DOHH2 (cell line): ENCODE data around the gene LMOD3.
A peak's percentile ranks its signal among the peaks of the same experiment; 100 is the strongest.

ENCODE experiments used
- H3F3A ChIP-seq: fragments of 200-600 bp; sonication (generic), shearing (Covaris generic); 2 replicates; pipeline ENCODE4 v1.6.0; 2016; ENCODE audit warnings: antibody characterized with exemption, mild to moderate bottlenecking; ENCODE audit not compliant: control insufficient read depth, insufficient read depth
- H3K27ac ChIP-seq: fragments of 200-600 bp; sonication (generic); 2 replicates; pipeline ENCODE4 v1.5.1; 2014; ENCODE audit warnings: low read depth, mild to moderate bottlenecking, low read length, moderate library complexity
- H3K27me3 ChIP-seq: fragments of 200-600 bp; sonication (generic); 2 replicates; pipeline ENCODE4 v1.6.1; 2014; ENCODE audit warnings: mild to moderate bottlenecking, low read length, mixed read lengths; ENCODE audit not compliant: control insufficient read depth
- H3K36me3 ChIP-seq: fragments of 200-600 bp; sonication (generic); 2 replicates; pipeline ENCODE4 v1.6.1; 2014; ENCODE audit warnings: mild to moderate bottlenecking, low read length, moderate library complexity, mixed read lengths; ENCODE audit not compliant: control insufficient read depth
- H3K4me1 ChIP-seq: fragments of 200-600 bp; sonication (generic); 2 replicates; pipeline ENCODE4 v1.6.1; 2014; ENCODE audit warnings: mild to moderate bottlenecking, low read length, mixed read lengths; ENCODE audit not compliant: control insufficient read depth
- H3K4me2 ChIP-seq: fragments of 200-600 bp; sonication (generic); 2 replicates; pipeline ENCODE4 v1.6.0; 2014; ENCODE audit warnings: mild to moderate bottlenecking, low read length, moderate library complexity
- H3K4me3 ChIP-seq: fragments of 200-600 bp; sonication (generic); 2 replicates; pipeline ENCODE4 v1.5.1; 2014; ENCODE audit warnings: mild to moderate bottlenecking, low read length, mixed read lengths
- H3K79me2 ChIP-seq: fragments of 200-600 bp; sonication (generic); 2 replicates; pipeline ENCODE4 v1.6.1; 2014; ENCODE audit warnings: mild to moderate bottlenecking, low read length, mixed read lengths; ENCODE audit not compliant: control insufficient read depth
- H3K9me2 ChIP-seq: fragments of 200-600 bp; sonication (generic); replicated peaks from 2 replicates; pipeline ENCODE4 v1.6.1; 2014; ENCODE audit warnings: mild to moderate bottlenecking, low read length, mixed read lengths; ENCODE audit not compliant: control insufficient read depth
- H3K9me3 ChIP-seq: fragments of 200-600 bp; sonication (generic); 2 replicates; pipeline ENCODE4 v1.6.1; 2014; ENCODE audit warnings: antibody characterized with exemption, low read length, mixed read lengths; ENCODE audit not compliant: control insufficient read depth, insufficient read depth
- H4K20me1 ChIP-seq: fragments of 200-600 bp; sonication (generic); 2 replicates; pipeline ENCODE4 v1.6.0; 2014; ENCODE audit warnings: low read depth, mild to moderate bottlenecking, antibody characterized with exemption, low read length, moderate library complexity; ENCODE audit not compliant: control insufficient read depth, insufficient read depth
- EZH2phosphoT487 ChIP-seq: fragments of 200-600 bp; sonication (generic); IDR thresholded peaks from 2 replicates; pipeline ENCODE4 v1.6.1; 2017; ENCODE audit warnings: borderline replicate concordance, mild to moderate bottlenecking, antibody characterized with exemption, low read length, moderate library complexity, mixed read lengths
- TF ChIP-seq, protein P1 (sequence below): fragments of 200-600 bp; sonication (generic); IDR thresholded peaks from one replicate; pipeline ENCODE4 v1.5.1; 2014; ENCODE audit warnings: antibody characterized with exemption, mild to moderate bottlenecking, low read depth, low read length; ENCODE audit not compliant: poor library complexity, severe bottlenecking

Gene LMOD3

DNA sequence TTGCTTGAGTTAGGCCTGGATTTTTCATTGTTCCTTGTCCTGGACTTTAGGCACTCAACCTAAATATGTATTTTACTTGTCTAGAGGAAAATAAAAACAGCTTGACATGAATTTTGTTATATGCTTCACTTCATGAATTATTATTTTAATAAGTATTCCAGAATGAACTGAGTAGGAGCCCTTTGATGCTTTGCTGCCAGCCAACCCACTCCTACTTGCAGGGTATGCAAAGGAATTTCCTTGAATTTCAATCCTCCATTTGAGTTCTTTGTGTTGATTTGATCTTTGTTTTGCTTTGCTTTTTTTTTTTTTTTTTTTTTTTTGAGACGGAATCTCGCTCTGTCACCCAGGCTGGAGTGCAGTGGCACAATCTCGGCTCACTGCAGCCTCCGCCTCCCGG is 26.1 kb downstream of the LMOD3 start:
- H3K4me2 ChIP-seq, result no peak overlapping the region
- no peak for TF ChIP-seq EZH2phosphoT487
- TF ChIP-seq, protein P1, sequence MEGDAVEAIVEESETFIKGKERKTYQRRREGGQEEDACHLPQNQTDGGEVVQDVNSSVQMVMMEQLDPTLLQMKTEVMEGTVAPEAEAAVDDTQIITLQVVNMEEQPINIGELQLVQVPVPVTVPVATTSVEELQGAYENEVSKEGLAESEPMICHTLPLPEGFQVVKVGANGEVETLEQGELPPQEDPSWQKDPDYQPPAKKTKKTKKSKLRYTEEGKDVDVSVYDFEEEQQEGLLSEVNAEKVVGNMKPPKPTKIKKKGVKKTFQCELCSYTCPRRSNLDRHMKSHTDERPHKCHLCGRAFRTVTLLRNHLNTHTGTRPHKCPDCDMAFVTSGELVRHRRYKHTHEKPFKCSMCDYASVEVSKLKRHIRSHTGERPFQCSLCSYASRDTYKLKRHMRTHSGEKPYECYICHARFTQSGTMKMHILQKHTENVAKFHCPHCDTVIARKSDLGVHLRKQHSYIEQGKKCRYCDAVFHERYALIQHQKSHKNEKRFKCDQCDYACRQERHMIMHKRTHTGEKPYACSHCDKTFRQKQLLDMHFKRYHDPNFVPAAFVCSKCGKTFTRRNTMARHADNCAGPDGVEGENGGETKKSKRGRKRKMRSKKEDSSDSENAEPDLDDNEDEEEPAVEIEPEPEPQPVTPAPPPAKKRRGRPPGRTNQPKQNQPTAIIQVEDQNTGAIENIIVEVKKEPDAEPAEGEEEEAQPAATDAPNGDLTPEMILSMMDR, result no peak
- no peaks in the 10 kb centered on the region for H3K9me3 ChIP-seq
- no peaks in the 10 kb centered on the region for H3K79me2 ChIP-seq
- no peak overlapping the region for H3K4me3 ChIP-seq
- no peaks in the 10 kb centered on the region for H3K9me2 ChIP-seq
- no peaks in the 10 kb centered on the region for H3K36me3 ChIP-seq
- no peaks in the 10 kb centered on the region for H3F3A ChIP-seq
- peaks cover 27% of the 10 kb centered on the region for H3K4me1 ChIP-seq
- H3K27me3 ChIP-seq, result no peaks in the 10 kb centered on the region
- H4K20me1 ChIP-seq, result no peaks in the 10 kb centered on the region
- no peak overlapping the region for H3K27ac ChIP-seq

DNA sequence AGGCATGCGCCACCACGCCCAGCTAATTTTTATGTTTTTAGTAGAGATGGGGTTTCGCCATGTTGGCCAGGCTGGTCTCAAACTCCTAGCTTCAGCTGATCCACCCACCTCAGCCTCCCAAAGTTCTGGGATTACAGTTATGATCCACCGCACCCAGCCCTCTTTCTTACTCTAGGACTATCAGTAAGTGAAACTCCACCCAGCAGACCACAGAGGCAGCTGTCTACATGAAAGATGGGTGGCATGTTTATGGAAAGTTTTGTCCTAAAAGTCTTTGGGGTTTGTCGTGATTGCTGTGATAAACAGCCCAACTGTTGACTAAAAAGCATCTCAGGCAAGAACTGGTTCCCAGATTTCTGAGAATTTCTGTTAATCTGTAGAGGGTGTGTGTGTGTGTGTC is 26.8 kb downstream of the LMOD3 start:
- H3K27ac ChIP-seq, result no peak overlapping the region

DNA sequence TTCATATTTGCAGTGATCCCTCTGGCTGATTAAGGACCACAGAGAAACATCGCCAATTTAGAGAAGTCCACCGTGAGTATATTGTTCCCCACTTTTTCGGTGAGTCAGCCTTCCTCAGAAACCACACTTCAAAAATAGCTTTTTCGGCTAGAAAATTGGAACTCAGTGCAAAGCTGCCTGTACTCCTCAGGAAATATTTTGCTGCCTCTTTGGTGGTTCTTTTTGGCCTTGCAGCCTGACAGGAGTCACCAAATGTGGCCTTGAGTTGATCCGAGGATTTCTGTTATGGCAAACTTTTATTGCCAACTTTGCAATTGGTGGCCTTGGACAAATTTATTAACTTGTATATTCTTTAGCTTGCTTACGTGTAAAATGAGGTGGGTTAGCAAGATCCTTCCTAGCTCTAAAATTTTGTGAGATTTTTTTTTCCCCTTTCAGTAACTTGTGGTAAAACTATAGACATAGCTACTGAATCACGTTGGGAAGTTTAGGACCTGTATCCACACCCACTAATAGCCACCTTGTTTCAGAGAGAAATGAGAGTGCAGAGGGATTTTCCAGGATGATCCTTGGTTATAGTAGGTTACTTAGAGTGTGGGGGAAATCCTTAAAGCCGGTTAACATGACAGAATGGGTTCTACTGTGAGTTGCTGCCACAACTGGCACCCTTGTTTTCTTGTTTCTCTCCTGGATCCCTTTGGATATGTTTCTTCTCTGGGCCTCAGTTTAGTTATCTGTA is 27.8 kb downstream of the LMOD3 start:
- 0 out of 2 replicates have a peak overlapping the region, but pooled peaks have one; percentile 19 for H3K4me2 ChIP-seq
- no peak overlapping the region for H3K27ac ChIP-seq
- H3K36me3 ChIP-seq, result no peaks in the 10 kb centered on the region
- peaks cover 43% of the 10 kb centered on the region for H3K4me1 ChIP-seq
- no peak overlapping the region for H3K4me3 ChIP-seq
- no peaks in the 10 kb centered on the region for H3K27me3 ChIP-seq
- H3K79me2 ChIP-seq, result peaks cover 11% of the 10 kb centered on the region
- TF ChIP-seq, protein P1, result no peak
- no peak for TF ChIP-seq EZH2phosphoT487
- H4K20me1 ChIP-seq, result no peaks in the 10 kb centered on the region
- no peaks in the 10 kb centered on the region for H3K9me3 ChIP-seq
- H3K9me2 ChIP-seq, result no peaks in the 10 kb centered on the region
- no peaks in the 10 kb centered on the region for H3F3A ChIP-seq

More for the DNA sequence above, 26.8 kb downstream of the LMOD3 start:
- no peaks in the 10 kb centered on the region for H3K27me3 ChIP-seq
- no peaks in the 10 kb centered on the region for H3K9me2 ChIP-seq
- TF ChIP-seq EZH2phosphoT487, result no peak
- TF ChIP-seq, protein P1, result no peak
- no peaks in the 10 kb centered on the region for H3K9me3 ChIP-seq
- no peaks in the 10 kb centered on the region for H3K36me3 ChIP-seq
- H3K79me2 ChIP-seq, result peaks cover 2% of the 10 kb centered on the region
- H3K4me1 ChIP-seq, result peaks cover 33% of the 10 kb centered on the region
- H4K20me1 ChIP-seq, result no peaks in the 10 kb centered on the region
- no peaks in the 10 kb centered on the region for H3F3A ChIP-seq
- H3K4me3 ChIP-seq, result no peak overlapping the region
- H3K4me2 ChIP-seq, result no peak overlapping the region
